WTC11 (cell line): ENCODE data around the gene VWA2. TPM values are rescaled to one million over a fixed set of nuclear protein-coding genes. Genes with fewer than 3 reads are reported as not detected.

Source experiments
- ATAC-seq: fragments of 200-7000 bp; cut with Tn5 transposase; 2 replicates; pipeline ENCODE4 v1.10.0; 2021; ENCODE audit warnings: mild to moderate bottlenecking, moderate library complexity
- CTCF ChIA-PET: fragments of 300-600 bp; sonication (Branson Sonifier 250); formaldehyde crosslinking; loops from one replicate; lab custom pipeline; 2021; ENCODE audit warnings: antibody characterized with exemption; lab: Charles Lee
- POLR2A ChIA-PET: fragments of 350-600 bp; sonication (Branson Sonifier 250); formaldehyde crosslinking; loops from one replicate; lab custom pipeline; 2021; ENCODE audit warnings: antibody characterized with exemption; lab: Charles Lee
- DNase-seq: peaks from one replicate; pipeline ENCODE4 v3.0.0; 2021; ENCODE audit warnings: low spot score
- H3K27ac Mint-ChIP-seq: 2 replicates; pipeline ENCODE4 v1.8.0; 2021; ENCODE audit warnings: mixed read lengths
- H3K27me3 Mint-ChIP-seq: 2 replicates; pipeline ENCODE4 v1.8.0; 2021; ENCODE audit warnings: low read depth, mild to moderate bottlenecking, moderate library complexity, mixed read lengths
- H3K36me3 Mint-ChIP-seq: 2 replicates; pipeline ENCODE4 v1.8.0; 2021; ENCODE audit warnings: mixed read lengths
- H3K4me1 Mint-ChIP-seq: 2 replicates; pipeline ENCODE4 v1.8.0; 2022; ENCODE audit warnings: mixed read lengths
- H3K4me3 Mint-ChIP-seq: 2 replicates; pipeline ENCODE4 v1.8.0; 2021; ENCODE audit warnings: mild to moderate bottlenecking, moderate library complexity, mixed read lengths
- H3K9me3 Mint-ChIP-seq: 2 replicates; pipeline ENCODE4 v1.8.0; 2021; ENCODE audit warnings: mixed read lengths
- AR ChIP-seq: fragments of 250-450 bp; sonication (Bioruptor Pico); IDR thresholded peaks from 2 replicates; pipeline ENCODE4 v1.9.0; 2021; ENCODE audit warnings: mild to moderate bottlenecking
- ARID4B ChIP-seq: sonication (generic); formaldehyde crosslinking; IDR thresholded peaks from 2 replicates; pipeline ENCODE4 v1.8.0; 2023; ENCODE audit warnings: missing genetic modification reagents, mild to moderate bottlenecking, borderline replicate concordance
- USF1 ChIP-seq: sonication (generic); formaldehyde crosslinking; IDR thresholded peaks from 2 replicates; pipeline ENCODE4 v1.8.0; 2022; ENCODE audit warnings: mild to moderate bottlenecking, missing genetic modification reagents
- ZNF317 ChIP-seq: sonication (generic); formaldehyde crosslinking; IDR thresholded peaks from 2 replicates; pipeline ENCODE4 v1.8.1; 2023; ENCODE audit warnings: low read depth, mild to moderate bottlenecking, moderate library complexity, missing genetic modification reagents, borderline replicate concordance
- ZNF532 ChIP-seq: fragments of 250-450 bp; sonication (Bioruptor Pico); IDR thresholded peaks from 2 replicates; pipeline ENCODE4 v1.9.0; 2021; ENCODE audit warnings: mild to moderate bottlenecking, borderline replicate concordance
- total RNA-seq: library from RNA; stranded (reverse); gene quantifications from 3 replicates; pipeline ENCODE4 v1.2.3, GENCODE V29; 2021
- TF ChIP-seq, protein P1 (sequence below): sonication (generic); formaldehyde crosslinking; IDR thresholded peaks from 2 replicates; pipeline ENCODE4 v1.8.1; 2023; ENCODE audit warnings: mild to moderate bottlenecking, missing genetic modification reagents, borderline replicate concordance
- TF ChIP-seq, protein P2 (sequence below): sonication (generic); formaldehyde crosslinking; IDR thresholded peaks from 2 replicates; pipeline ENCODE4 v1.8.0; 2022; ENCODE audit warnings: mild to moderate bottlenecking, missing genetic modification reagents
- TF ChIP-seq, protein P3 (sequence below): sonication (generic); formaldehyde crosslinking; IDR thresholded peaks from 2 replicates; pipeline ENCODE4 v1.8.1; 2022; ENCODE audit warnings: mild to moderate bottlenecking, moderate library complexity, missing genetic modification reagents
- TF ChIP-seq, protein P4 (sequence below): fragments of 250-450 bp; sonication (Bioruptor Pico); IDR thresholded peaks from 2 replicates; pipeline ENCODE4 v1.9.0; 2021; ENCODE audit warnings: moderate library complexity, mild to moderate bottlenecking, inconsistent platforms, borderline replicate concordance

The VWA2 gene
- total RNA-seq, 1 experiment from 2014 or later: 2.1 TPM

- CTCF ChIA-PET: interaction anchor here (0.6 to 4.9 kb wide), 81 partner anchors 7 to 1778 kb away, joined by 3 to 126 read pairs (median 6); partner anchors contain the start of genes ADRB1, AFAP1L2, CCDC186 and FHIP2A
- H3K27me3 Mint-ChIP-seq: 0 out of 2 replicates have a peak, but pooled peaks cover 3% of the 10 kb centered on the region
- ATAC-seq (peak; percentile 90), DNase-seq (peak; percentile 86)
- no peaks in the 10 kb centered on the region for H3K9me3 Mint-ChIP-seq
- H3K4me1 Mint-ChIP-seq: peaks cover 5% of the 10 kb centered on the region
- no peaks in the 10 kb centered on the region for H3K36me3 Mint-ChIP-seq
- peak overlapping the region; percentile 74 for H3K4me3 Mint-ChIP-seq
- POLR2A ChIA-PET: interaction anchor here (1.7 kb wide), 1 partner anchor 98 kb away, joined by 5 read pairs; no protein-coding TSS in a partner anchor
- H3K27ac Mint-ChIP-seq: no peak overlapping the region
- 0 out of 2 replicates have a peak, but pooled peaks have one; percentile 29 for TF ChIP-seq USF1
- TF ChIP-seq, protein P1, sequence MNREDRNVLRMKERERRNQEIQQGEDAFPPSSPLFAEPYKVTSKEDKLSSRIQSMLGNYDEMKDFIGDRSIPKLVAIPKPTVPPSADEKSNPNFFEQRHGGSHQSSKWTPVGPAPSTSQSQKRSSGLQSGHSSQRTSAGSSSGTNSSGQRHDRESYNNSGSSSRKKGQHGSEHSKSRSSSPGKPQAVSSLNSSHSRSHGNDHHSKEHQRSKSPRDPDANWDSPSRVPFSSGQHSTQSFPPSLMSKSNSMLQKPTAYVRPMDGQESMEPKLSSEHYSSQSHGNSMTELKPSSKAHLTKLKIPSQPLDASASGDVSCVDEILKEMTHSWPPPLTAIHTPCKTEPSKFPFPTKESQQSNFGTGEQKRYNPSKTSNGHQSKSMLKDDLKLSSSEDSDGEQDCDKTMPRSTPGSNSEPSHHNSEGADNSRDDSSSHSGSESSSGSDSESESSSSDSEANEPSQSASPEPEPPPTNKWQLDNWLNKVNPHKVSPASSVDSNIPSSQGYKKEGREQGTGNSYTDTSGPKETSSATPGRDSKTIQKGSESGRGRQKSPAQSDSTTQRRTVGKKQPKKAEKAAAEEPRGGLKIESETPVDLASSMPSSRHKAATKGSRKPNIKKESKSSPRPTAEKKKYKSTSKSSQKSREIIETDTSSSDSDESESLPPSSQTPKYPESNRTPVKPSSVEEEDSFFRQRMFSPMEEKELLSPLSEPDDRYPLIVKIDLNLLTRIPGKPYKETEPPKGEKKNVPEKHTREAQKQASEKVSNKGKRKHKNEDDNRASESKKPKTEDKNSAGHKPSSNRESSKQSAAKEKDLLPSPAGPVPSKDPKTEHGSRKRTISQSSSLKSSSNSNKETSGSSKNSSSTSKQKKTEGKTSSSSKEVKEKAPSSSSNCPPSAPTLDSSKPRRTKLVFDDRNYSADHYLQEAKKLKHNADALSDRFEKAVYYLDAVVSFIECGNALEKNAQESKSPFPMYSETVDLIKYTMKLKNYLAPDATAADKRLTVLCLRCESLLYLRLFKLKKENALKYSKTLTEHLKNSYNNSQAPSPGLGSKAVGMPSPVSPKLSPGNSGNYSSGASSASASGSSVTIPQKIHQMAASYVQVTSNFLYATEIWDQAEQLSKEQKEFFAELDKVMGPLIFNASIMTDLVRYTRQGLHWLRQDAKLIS: no peak
- TF ChIP-seq ARID4B (CRISPR knock-in tag): peak; percentile 59; the same call in 1 of the 2 replicates
- TF ChIP-seq, protein P2, sequence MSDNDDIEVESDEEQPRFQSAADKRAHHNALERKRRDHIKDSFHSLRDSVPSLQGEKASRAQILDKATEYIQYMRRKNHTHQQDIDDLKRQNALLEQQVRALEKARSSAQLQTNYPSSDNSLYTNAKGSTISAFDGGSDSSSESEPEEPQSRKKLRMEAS (CRISPR knock-in tag): peak; percentile 34; the same call in 1 of the 2 replicates
These were observed 65.7 kb downstream of the VWA2 start for GRCh38 chr10:114304571-114305421.

DNA sequence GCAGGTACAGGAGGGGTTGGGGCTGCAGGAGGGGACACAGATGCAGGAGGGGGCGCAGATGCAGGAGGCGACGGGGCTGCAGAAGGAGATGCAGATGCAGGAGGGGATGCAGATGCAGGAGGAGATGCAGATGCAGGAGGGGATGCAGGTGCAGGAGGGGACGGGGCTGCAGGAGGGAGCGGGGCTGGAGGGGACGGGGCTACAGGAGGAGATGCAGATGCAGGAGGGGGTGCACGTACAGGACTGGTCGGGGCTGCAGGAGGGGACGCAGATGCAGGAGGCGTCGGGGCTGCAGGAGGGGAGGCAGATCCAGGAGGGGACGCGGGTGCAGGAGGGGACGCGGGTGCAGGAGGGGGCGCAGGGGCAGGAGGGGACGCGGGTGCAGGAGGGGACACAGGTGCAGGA is 66.5 kb downstream of the VWA2 start:
- DNase-seq: no peak
- H3K36me3 Mint-ChIP-seq: no peaks in the 10 kb centered on the region
- peaks cover 5% of the 10 kb centered on the region for H3K4me1 Mint-ChIP-seq
- CTCF ChIA-PET: interaction anchor here (2.2 to 4.9 kb wide), 9 partner anchors 10 to 221 kb away, joined by 9 to 126 read pairs (median 25); partner anchors contain the start of genes AFAP1L2 and CCDC186
- H3K27me3 Mint-ChIP-seq: 0 out of 2 replicates have a peak, but pooled peaks cover 3% of the 10 kb centered on the region
- no peak overlapping the region for H3K27ac Mint-ChIP-seq
- POLR2A ChIA-PET: no interaction called here
- no peak for ATAC-seq
- H3K4me3 Mint-ChIP-seq: peak overlapping the region; percentile 74
- H3K9me3 Mint-ChIP-seq: no peaks in the 10 kb centered on the region
- TF ChIP-seq AR (CRISPR knock-in tag) (no peak), ZNF317 (CRISPR knock-in tag) (no peak), ZNF532 (no peak)
- TF ChIP-seq, protein P3, sequence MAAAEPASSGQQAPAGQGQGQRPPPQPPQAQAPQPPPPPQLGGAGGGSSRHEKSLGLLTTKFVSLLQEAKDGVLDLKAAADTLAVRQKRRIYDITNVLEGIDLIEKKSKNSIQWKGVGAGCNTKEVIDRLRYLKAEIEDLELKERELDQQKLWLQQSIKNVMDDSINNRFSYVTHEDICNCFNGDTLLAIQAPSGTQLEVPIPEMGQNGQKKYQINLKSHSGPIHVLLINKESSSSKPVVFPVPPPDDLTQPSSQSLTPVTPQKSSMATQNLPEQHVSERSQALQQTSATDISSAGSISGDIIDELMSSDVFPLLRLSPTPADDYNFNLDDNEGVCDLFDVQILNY (CRISPR knock-in tag): no peak
- TF ChIP-seq, protein P4, sequence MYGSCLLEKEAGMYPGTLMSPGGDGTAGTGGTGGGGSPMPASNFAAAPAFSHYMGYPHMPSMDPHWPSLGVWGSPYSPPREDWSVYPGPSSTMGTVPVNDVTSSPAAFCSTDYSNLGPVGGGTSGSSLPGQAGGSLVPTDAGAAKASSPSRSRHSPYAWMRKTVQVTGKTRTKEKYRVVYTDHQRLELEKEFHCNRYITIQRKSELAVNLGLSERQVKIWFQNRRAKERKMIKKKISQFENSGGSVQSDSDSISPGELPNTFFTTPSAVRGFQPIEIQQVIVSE (CRISPR knock-in tag): no peak
